GM12878 (cell line): ENCODE measurements around the gene TBCK. TPM values are rescaled to one million over a fixed set of nuclear protein-coding genes. Genes with fewer than 3 reads are reported as not detected.

Experiments
- MEF2A ChIP-seq: IDR thresholded peaks from 2 replicates; pipeline ENCODE4 v1.6.1; 2011; ENCODE audit warnings: low read depth, mild to moderate bottlenecking, low read length, moderate library complexity; ENCODE audit not compliant: insufficient read depth
- POLR2AphosphoS2 ChIP-seq: IDR thresholded peaks from 2 replicates; pipeline ENCODE4 v1.6.1; 2011; ENCODE audit warnings: low read depth, mild to moderate bottlenecking, low read length, improper control_type of control experiment, moderate library complexity
- RAD51 ChIP-seq: fragments of 450-650 bp; IDR thresholded peaks from 2 replicates; pipeline ENCODE4 v1.6.1; 2016; ENCODE audit warnings: moderate library complexity, mild to moderate bottlenecking, inconsistent platforms
- ZNF622 ChIP-seq: fragments of 450-650 bp; IDR thresholded peaks from 2 replicates; pipeline ENCODE4 v1.6.1; 2017; ENCODE audit warnings: mild to moderate bottlenecking, inconsistent platforms
- polyA plus RNA-seq, 11 experiments: library from polyadenylated mRNA; depleted of rRNA in 4 of 11; unstranded in 6 of 11; stranded (reverse) in 5 of 11; fragments of >200 nt; fragmentation: Nextera tagmentation in 4 of 11; fragmentation: Illumina TruSeq in 1 of 11; extraction: Ambion mirVana in 4 of 11; extraction: Trizol in 1 of 11; gene quantifications; 1 replicate in 1 of 11; 2 replicates in 10 of 11; pipeline versions ENCODE4 v1.2.1 to v1.2.3, GENCODE V29; 2011 to 2016; ENCODE audit warnings: inconsistent platforms in 2 of 11, missing spikeins in 2 of 11, low read depth in 1 of 11
- total RNA-seq, 4 experiments: library from RNA; depleted of rRNA in 3 of 4; stranded (reverse); fragments of >200 nt in 3 of 4; fragmentation: Illumina TruSeq in 1 of 4; extraction: Trizol in 1 of 4; gene quantifications; 2 replicates each; pipeline versions ENCODE4 v1.2.1 to v1.2.3, GENCODE V29; 2013 to 2021
- TF ChIP-seq, protein P1 (sequence below): IDR thresholded peaks from 2 replicates; pipeline ENCODE4 v1.6.1; 2012; ENCODE audit warnings: improper control_type of control experiment, low read depth, low read length; ENCODE audit not compliant: insufficient replicate concordance
- TF ChIP-seq, protein P2 (sequence below): fragments of 150-350 bp; IDR thresholded peaks from 2 replicates; pipeline ENCODE4 v1.6.1; 2016; ENCODE audit warnings: low read depth, low read length
- TF ChIP-seq, protein P3 (sequence below): fragments of 150-350 bp; IDR thresholded peaks from 2 replicates; pipeline ENCODE4 v1.6.1; 2014; ENCODE audit warnings: mild to moderate bottlenecking, low read depth, low read length

TBCK gene
- total and polyA plus RNA-seq, 10 of the 15 experiments (the other 5 are each of a cell fraction or from before 2014, with no cell fraction given), result 4.1 to 30.3 (median 20.2) TPM

DNA sequence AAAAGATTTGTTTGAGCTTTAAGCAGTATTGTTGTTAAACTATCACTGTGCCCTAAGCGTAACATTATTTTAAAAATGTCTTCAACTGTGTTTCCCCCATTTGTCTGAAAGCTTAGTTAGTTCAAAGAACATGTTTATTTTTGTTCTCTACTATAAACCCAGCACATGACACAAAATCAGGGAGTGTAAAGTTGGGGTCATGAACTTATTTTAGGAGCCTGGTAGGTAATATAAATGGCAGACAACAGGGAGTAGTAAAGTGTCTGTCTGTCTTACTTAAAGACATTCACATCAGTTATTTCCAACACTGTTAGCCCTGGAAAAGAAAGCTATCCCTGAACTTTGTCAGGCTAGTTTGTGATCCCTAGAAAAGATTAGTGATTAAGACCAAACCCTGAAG lies 4.2 kb upstream of the TBCK start (continued):
- TF ChIP-seq, protein P1, sequence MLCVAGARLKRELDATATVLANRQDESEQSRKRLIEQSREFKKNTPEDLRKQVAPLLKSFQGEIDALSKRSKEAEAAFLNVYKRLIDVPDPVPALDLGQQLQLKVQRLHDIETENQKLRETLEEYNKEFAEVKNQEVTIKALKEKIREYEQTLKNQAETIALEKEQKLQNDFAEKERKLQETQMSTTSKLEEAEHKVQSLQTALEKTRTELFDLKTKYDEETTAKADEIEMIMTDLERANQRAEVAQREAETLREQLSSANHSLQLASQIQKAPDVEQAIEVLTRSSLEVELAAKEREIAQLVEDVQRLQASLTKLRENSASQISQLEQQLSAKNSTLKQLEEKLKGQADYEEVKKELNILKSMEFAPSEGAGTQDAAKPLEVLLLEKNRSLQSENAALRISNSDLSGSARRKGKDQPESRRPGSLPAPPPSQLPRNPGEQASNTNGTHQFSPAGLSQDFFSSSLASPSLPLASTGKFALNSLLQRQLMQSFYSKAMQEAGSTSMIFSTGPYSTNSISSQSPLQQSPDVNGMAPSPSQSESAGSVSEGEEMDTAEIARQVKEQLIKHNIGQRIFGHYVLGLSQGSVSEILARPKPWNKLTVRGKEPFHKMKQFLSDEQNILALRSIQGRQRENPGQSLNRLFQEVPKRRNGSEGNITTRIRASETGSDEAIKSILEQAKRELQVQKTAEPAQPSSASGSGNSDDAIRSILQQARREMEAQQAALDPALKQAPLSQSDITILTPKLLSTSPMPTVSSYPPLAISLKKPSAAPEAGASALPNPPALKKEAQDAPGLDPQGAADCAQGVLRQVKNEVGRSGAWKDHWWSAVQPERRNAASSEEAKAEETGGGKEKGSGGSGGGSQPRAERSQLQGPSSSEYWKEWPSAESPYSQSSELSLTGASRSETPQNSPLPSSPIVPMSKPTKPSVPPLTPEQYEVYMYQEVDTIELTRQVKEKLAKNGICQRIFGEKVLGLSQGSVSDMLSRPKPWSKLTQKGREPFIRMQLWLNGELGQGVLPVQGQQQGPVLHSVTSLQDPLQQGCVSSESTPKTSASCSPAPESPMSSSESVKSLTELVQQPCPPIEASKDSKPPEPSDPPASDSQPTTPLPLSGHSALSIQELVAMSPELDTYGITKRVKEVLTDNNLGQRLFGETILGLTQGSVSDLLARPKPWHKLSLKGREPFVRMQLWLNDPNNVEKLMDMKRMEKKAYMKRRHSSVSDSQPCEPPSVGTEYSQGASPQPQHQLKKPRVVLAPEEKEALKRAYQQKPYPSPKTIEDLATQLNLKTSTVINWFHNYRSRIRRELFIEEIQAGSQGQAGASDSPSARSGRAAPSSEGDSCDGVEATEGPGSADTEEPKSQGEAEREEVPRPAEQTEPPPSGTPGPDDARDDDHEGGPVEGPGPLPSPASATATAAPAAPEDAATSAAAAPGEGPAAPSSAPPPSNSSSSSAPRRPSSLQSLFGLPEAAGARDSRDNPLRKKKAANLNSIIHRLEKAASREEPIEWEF, result no peak
- TF ChIP-seq MEF2A (no peak), RAD51 (no peak), ZNF622 (no peak), POLR2AphosphoS2 (no peak)
- TF ChIP-seq, protein P2, sequence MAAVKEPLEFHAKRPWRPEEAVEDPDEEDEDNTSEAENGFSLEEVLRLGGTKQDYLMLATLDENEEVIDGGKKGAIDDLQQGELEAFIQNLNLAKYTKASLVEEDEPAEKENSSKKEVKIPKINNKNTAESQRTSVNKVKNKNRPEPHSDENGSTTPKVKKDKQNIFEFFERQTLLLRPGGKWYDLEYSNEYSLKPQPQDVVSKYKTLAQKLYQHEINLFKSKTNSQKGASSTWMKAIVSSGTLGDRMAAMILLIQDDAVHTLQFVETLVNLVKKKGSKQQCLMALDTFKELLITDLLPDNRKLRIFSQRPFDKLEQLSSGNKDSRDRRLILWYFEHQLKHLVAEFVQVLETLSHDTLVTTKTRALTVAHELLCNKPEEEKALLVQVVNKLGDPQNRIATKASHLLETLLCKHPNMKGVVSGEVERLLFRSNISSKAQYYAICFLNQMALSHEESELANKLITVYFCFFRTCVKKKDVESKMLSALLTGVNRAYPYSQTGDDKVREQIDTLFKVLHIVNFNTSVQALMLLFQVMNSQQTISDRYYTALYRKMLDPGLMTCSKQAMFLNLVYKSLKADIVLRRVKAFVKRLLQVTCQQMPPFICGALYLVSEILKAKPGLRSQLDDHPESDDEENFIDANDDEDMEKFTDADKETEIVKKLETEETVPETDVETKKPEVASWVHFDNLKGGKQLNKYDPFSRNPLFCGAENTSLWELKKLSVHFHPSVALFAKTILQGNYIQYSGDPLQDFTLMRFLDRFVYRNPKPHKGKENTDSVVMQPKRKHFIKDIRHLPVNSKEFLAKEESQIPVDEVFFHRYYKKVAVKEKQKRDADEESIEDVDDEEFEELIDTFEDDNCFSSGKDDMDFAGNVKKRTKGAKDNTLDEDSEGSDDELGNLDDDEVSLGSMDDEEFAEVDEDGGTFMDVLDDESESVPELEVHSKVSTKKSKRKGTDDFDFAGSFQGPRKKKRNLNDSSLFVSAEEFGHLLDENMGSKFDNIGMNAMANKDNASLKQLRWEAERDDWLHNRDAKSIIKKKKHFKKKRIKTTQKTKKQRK, result no peak
- TF ChIP-seq, protein P3, sequence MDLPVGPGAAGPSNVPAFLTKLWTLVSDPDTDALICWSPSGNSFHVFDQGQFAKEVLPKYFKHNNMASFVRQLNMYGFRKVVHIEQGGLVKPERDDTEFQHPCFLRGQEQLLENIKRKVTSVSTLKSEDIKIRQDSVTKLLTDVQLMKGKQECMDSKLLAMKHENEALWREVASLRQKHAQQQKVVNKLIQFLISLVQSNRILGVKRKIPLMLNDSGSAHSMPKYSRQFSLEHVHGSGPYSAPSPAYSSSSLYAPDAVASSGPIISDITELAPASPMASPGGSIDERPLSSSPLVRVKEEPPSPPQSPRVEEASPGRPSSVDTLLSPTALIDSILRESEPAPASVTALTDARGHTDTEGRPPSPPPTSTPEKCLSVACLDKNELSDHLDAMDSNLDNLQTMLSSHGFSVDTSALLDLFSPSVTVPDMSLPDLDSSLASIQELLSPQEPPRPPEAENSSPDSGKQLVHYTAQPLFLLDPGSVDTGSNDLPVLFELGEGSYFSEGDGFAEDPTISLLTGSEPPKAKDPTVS, result no peak
